Mesodermal cell (in vitro differentiated cells): Measurements from ENCODE around the gene CDKL4.
"Not testable (repeated sequence)": the region's sequence is repeated elsewhere in the genome, so short reads cannot be mapped to it uniquely, and the experiment has no call there.

Experiments
- H3K27ac ChIP-seq: 2 replicates; pipeline ENCODE4 v1.7.0; 2013; ENCODE audit warnings: mild to moderate bottlenecking, low read depth, low read length, moderate library complexity; ENCODE audit not compliant: severe bottlenecking
- H3K36me3 ChIP-seq: 2 replicates; pipeline ENCODE4 v1.7.1; 2013; ENCODE audit warnings: mild to moderate bottlenecking, low read length, moderate library complexity; ENCODE audit not compliant: control insufficient read depth, insufficient read depth
- H3K4me1 ChIP-seq: one replicate; pipeline ENCODE4 v1.7.1; 2013; ENCODE audit warnings: mild to moderate bottlenecking, low read length; ENCODE audit not compliant: insufficient read depth, control insufficient read depth, poor library complexity, severe bottlenecking
- H3K4me3 ChIP-seq: 2 replicates; pipeline ENCODE4 v1.7.0; 2013; ENCODE audit warnings: low read length, control low read depth, mild to moderate bottlenecking; ENCODE audit not compliant: insufficient read depth, poor library complexity, severe bottlenecking; ENCODE audit errors: extremely low read depth
- H3K9me3 ChIP-seq: 2 replicates; pipeline ENCODE4 v1.7.1; 2013; ENCODE audit warnings: mild to moderate bottlenecking, low read length, moderate library complexity; ENCODE audit not compliant: control insufficient read depth
- WGBS, 2 experiments: methylation state at CpG; one replicate each; pipeline ENCODE4 v1.1.5; 2013; ENCODE audit warnings: missing lambda C conversion rate in 2 of 2; ENCODE audit not compliant: insufficient coverage in 2 of 2; 5-methylcytosine and 5-hydroxymethylcytosine counted together

Gene CDKL4

GRCh38 chr2:39213015-39213414, 30.8 kb downstream of the CDKL4 start:
- no peak overlapping the region for H3K4me3 ChIP-seq
- H3K4me1 ChIP-seq, result no peaks in the 10 kb centered on the region
- H3K27ac ChIP-seq, result no peak overlapping the region
- H3K9me3 ChIP-seq, result no peaks in the 10 kb centered on the region
- H3K36me3 ChIP-seq, result no peaks in the 10 kb centered on the region
- no CpG with 5 or more reads among the region's 1 CpG for WGBS, 2 experiments

DNA sequence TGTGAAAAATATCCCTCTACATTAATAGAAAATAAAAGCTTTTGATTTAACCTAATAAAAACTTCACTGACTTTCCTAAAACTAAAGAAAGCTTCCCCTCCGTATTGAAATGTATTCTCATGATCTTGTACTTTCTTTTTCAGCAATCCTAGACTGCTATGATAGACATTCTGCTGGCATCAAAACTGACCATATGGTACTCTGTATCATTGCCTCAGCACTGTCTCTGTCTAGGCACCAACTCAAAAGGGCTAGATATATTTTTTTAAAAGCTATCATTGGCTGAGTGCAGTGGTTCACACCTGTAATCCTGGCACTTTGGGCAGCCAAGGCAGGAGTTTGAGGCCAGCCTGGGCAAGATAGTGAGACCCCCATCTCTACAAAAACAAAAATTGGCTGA, 32.9 kb downstream of the CDKL4 start:
- Histone ChIP-seq H3K9me3 (no peaks in the 10 kb centered on the region), H3K27ac (no peak overlapping the region), H3K36me3 (no peaks in the 10 kb centered on the region), H3K4me3 (no peak overlapping the region), H3K4me1 (no peaks in the 10 kb centered on the region)
- 82 to 100% methylated on average over 1 of the region's 1 CpG for WGBS, 2 experiments

GRCh38 chr2:39203382-39203781, 40.4 kb downstream of the CDKL4 start:
- no peaks in the 10 kb centered on the region for H3K36me3 ChIP-seq
- WGBS, 2 experiments, result 90 to 98% methylated on average over 4 of the region's 6 CpGs
- no peak overlapping the region for H3K27ac ChIP-seq
- no peaks in the 10 kb centered on the region for H3K9me3 ChIP-seq
- no peaks in the 10 kb centered on the region for H3K4me1 ChIP-seq
- H3K4me3 ChIP-seq, result no peak overlapping the region

- Histone ChIP-seq H3K4me1 (no peaks in the 10 kb centered on the region), H3K27ac (no peak overlapping the region), H3K9me3 (no peaks in the 10 kb centered on the region), H3K4me3 (no peak overlapping the region), H3K36me3 (no peaks in the 10 kb centered on the region)
- WGBS, 2 experiments, result 83% methylated on average over 1 of the region's 1 CpG; no CpG with 5 or more reads in 1 of the 2 experiments
Observed at GRCh38 chr2:39202639-39203369, 41.0 kb downstream of the CDKL4 start.

DNA sequence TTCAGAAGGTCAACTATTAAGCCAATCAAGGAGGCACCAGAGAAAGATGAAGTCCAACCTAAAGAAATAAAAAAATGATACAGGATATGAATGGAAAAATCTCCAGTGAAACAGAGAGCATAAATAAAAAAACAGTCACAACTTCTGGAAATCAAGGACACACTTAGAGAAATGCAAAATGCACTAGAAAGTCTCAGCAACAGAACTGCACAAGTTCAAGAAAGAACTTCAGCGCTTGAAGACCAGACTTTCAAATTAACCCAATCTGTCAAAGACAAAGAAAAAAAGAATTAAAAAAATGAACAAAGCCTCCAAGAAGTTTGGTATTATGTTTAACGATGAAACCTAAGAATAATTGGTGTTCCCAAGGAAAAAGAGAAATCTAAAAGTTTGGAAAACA, 46.8 kb downstream of the CDKL4 start:
- not testable (repeated sequence) for H3K4me3 ChIP-seq, H3K9me3 ChIP-seq
- WGBS, 2 experiments, result 80 to 100% methylated on average over 1 of the region's 2 CpGs

GRCh38 chr2:39194686-39195085, 49.1 kb downstream of the CDKL4 start:
- Histone ChIP-seq H3K27ac (no peak overlapping the region), H3K4me1 (no peaks in the 10 kb centered on the region)
- 88 to 100% methylated on average over 2 of the region's 3 CpGs for WGBS, 2 experiments

More for the DNA sequence above, 46.8 kb downstream of the CDKL4 start:
- H3K36me3 ChIP-seq, H3K4me1 ChIP-seq, H3K27ac ChIP-seq: not testable (repeated sequence)

DNA sequence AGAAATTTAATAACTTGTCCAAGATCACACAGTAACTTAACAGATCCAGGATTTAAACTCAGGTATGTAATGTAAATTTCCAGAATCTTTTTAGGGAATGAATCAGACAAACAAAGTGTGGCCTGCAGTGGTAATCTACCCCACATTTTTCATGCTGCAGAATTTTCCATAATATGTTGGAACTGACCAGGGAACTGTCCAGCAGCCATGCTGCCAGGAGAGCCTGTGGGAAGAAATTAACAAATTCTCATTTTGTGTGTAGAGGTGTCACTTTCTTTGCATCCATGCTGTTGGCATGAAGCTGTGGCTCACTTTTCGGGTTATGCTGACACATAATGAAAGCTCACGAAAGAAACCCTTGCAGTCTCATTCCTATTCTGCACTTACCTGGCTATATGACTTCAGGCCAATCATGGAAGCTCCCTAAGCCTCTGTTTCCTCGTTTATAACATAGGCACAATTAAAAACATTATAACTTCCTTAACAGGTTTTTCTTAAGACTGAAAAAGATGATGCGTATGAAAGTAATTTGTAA, 54.7 kb downstream of the CDKL4 start:
- 92% methylated on average over 2 of the region's 4 CpGs for WGBS, 2 experiments
- no peak overlapping the region for H3K27ac ChIP-seq
- H3K9me3 ChIP-seq, result no peaks in the 10 kb centered on the region
- H3K36me3 ChIP-seq, result no peaks in the 10 kb centered on the region
- H3K4me3 ChIP-seq, result no peak overlapping the region
- no peaks in the 10 kb centered on the region for H3K4me1 ChIP-seq

More at GRCh38 chr2:39194686-39195085, 49.1 kb downstream of the CDKL4 start:
- Histone ChIP-seq H3K36me3 (no peaks in the 10 kb centered on the region), H3K4me3 (no peak overlapping the region), H3K9me3 (no peaks in the 10 kb centered on the region)

DNA sequence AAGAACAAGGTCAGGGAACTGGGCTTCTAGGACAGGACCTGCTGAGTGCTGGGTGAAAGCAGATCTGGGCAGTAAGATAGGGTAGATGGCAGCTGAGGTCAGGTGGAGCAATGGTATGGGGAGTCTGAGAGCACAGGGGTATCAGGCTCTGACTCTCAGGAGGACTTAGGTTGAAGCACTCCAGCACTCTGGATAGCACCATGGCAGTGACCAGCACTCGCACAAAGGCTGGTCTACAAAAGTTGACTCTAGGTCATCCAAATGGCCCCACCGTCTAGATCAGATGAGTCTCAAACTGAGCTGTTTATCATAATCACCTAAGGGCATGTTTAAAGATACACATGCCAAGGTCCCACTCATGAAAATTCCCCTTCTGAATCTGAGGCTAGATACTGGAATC, 60.1 kb downstream of the CDKL4 start:
- 95 to 100% methylated on average over 2 of the region's 2 CpGs for WGBS, 2 experiments
- no peaks in the 10 kb centered on the region for H3K36me3 ChIP-seq
- no peaks in the 10 kb centered on the region for H3K4me1 ChIP-seq
- H3K4me3 ChIP-seq, result no peak overlapping the region
- no peaks in the 10 kb centered on the region for H3K9me3 ChIP-seq
- H3K27ac ChIP-seq, result no peak overlapping the region

- H3K9me3 ChIP-seq, result no peaks in the 10 kb centered on the region
- H3K4me1 ChIP-seq, result no peaks in the 10 kb centered on the region
- H3K27ac ChIP-seq, result no peak overlapping the region
- no peak overlapping the region for H3K4me3 ChIP-seq
- WGBS, 2 experiments, result 100% methylated on average over 2 of the region's 2 CpGs; no CpG with 5 or more reads in 1 of the 2 experiments
- no peaks in the 10 kb centered on the region for H3K36me3 ChIP-seq
Observed at GRCh38 chr2:39181297-39181696, 62.5 kb downstream of the CDKL4 start.

- no peak overlapping the region for H3K27ac ChIP-seq
- no peaks in the 10 kb centered on the region for H3K36me3 ChIP-seq
- H3K4me1 ChIP-seq, result no peaks in the 10 kb centered on the region
- WGBS, 2 experiments, result 84 to 86% methylated on average over 7 to 12 of the region's 12 CpGs
- H3K9me3 ChIP-seq, result no peaks in the 10 kb centered on the region
- H3K4me3 ChIP-seq, result no peak overlapping the region
Observed at GRCh38 chr2:39179974-39180960, 63.5 kb downstream of the CDKL4 start.
